ENCODE data around the gene ZFYVE28. TPM values are rescaled to one million over a fixed set of nuclear protein-coding genes. Genes with fewer than 3 reads are reported as not detected.

ZFYVE28 gene
- total RNA-seq, 2 experiments from 2014 or later: 26.2 to 28.0 TPM

- peaks cover 17% of the 10 kb centered on the region for H3K4me1 Mint-ChIP-seq (ENCODE audit: low read depth)
- intact Hi-C loops (cut with DNase I, micrococcal nuclease): no loop called here
- H3K4me1 ChIP-seq (ENCODE audit: insufficient read depth, low read length): peaks cover 13% of the 10 kb centered on the region
- no peak overlapping the region for H3K27ac Mint-ChIP-seq
- no peaks in the 10 kb centered on the region for H3K9me3 ChIP-seq (ENCODE audit: control insufficient read depth in 1 of 2, insufficient read depth in 1 of 2, low read length in 2 of 2)
- H3K9me3 Mint-ChIP-seq: no peaks in the 10 kb centered on the region
- ChIA-PET CTCF (no interaction called here), POLR2A (no interaction called here)
- no peak overlapping the region for H3K4me3 ChIP-seq (ENCODE audit: low read length)
- H3K27ac ChIP-seq (ENCODE audit: low read depth in 1 of 2, low read length in 2 of 2): no peak overlapping the region
- no peak for TF ChIP-seq CTCF (IDR thresholded peaks at IDR 0.05)
- no peaks in the 10 kb centered on the region for H3K27me3 Mint-ChIP-seq
- no peak overlapping the region for H3K4me3 Mint-ChIP-seq
- H3K27me3 ChIP-seq (ENCODE audit: control insufficient read depth in 1 of 2, insufficient read depth in 2 of 2, low read length in 2 of 2): no peaks in the 10 kb centered on the region
- no peaks in the 10 kb centered on the region for H3K36me3 Mint-ChIP-seq (ENCODE audit: low read depth)
- no peak for ATAC-seq (ENCODE audit: poor library complexity)
- peak in 1 of 14 experiments; percentile 9 for DNase-seq
- no peaks in the 10 kb centered on the region for H3K36me3 ChIP-seq (ENCODE audit: insufficient read depth, low read length)
Measured at GRCh38 chr4:2357821-2358745, 60.4 kb downstream of the ZFYVE28 start.

- ATAC-seq (ENCODE audit: poor library complexity) (no peak), DNase-seq (no peak)
- Mint-ChIP-seq H3K27ac (no peak overlapping the region), H3K4me1 (ENCODE audit: low read depth) (peaks cover 9% of the 10 kb centered on the region), H3K9me3 (no peaks in the 10 kb centered on the region), H3K4me3 (no peak overlapping the region), H3K36me3 (ENCODE audit: low read depth) (peaks cover 3% of the 10 kb centered on the region), H3K27me3 (no peaks in the 10 kb centered on the region)
- peaks cover 6% of the 10 kb centered on the region for H3K36me3 ChIP-seq (ENCODE audit: insufficient read depth, low read length)
- no peaks in the 10 kb centered on the region for H3K9me3 ChIP-seq (ENCODE audit: control insufficient read depth in 1 of 2, insufficient read depth in 1 of 2, low read length in 2 of 2)
- ChIA-PET POLR2A (no interaction called here), CTCF (no interaction called here)
- intact Hi-C loops (cut with DNase I, micrococcal nuclease): no loop called here
- no peak overlapping the region for H3K4me3 ChIP-seq (ENCODE audit: low read length)
- TF ChIP-seq CTCF (IDR thresholded peaks at IDR 0.05): no peak
- peaks cover 6% of the 10 kb centered on the region for H3K4me1 ChIP-seq (ENCODE audit: insufficient read depth, low read length)
- H3K27me3 ChIP-seq (ENCODE audit: control insufficient read depth in 1 of 2, insufficient read depth in 2 of 2, low read length in 2 of 2): no peaks in the 10 kb centered on the region
- no peak overlapping the region for H3K27ac ChIP-seq (ENCODE audit: low read depth in 1 of 2, low read length in 2 of 2)
Measured at GRCh38 chr4:2356123-2357069, 62.0 kb downstream of the ZFYVE28 start.

GRCh38 chr4:2354760-2355159 is 63.7 kb downstream of the ZFYVE28 start:
- H3K4me3 Mint-ChIP-seq: no peak overlapping the region
- ATAC-seq (ENCODE audit: poor library complexity) (no peak), DNase-seq (peak in 3 of 14 experiments; percentile 7 to 29 (median 12))
- Histone ChIP-seq H3K9me3 (ENCODE audit: control insufficient read depth in 1 of 2, insufficient read depth in 1 of 2, low read length in 2 of 2) (no peaks in the 10 kb centered on the region), H3K4me3 (ENCODE audit: low read length) (no peak overlapping the region), H3K27ac (ENCODE audit: low read depth in 1 of 2, low read length in 2 of 2) (no peak overlapping the region), H3K27me3 (ENCODE audit: control insufficient read depth in 1 of 2, insufficient read depth in 2 of 2, low read length in 2 of 2) (no peaks in the 10 kb centered on the region), H3K36me3 (ENCODE audit: insufficient read depth, low read length) (peaks cover 6% of the 10 kb centered on the region), H3K4me1 (ENCODE audit: insufficient read depth, low read length) (peaks cover 6% of the 10 kb centered on the region)
- POLR2A ChIA-PET: no interaction called here
- H3K36me3 Mint-ChIP-seq (ENCODE audit: low read depth): peaks cover 5% of the 10 kb centered on the region
- H3K9me3 Mint-ChIP-seq: no peaks in the 10 kb centered on the region
- no peaks in the 10 kb centered on the region for H3K27me3 Mint-ChIP-seq
- H3K4me1 Mint-ChIP-seq (ENCODE audit: low read depth): peaks cover 6% of the 10 kb centered on the region
- no peak for TF ChIP-seq CTCF (IDR thresholded peaks at IDR 0.05)
- CTCF ChIA-PET: interaction anchor here (0.9 to 1.9 kb wide), 5 partner anchors 65 to 135 kb away, joined by 3 to 6 read pairs (median 6); partner anchors contain the start of genes CFAP99 and ZFYVE28
- H3K27ac Mint-ChIP-seq: peak overlapping the region; percentile 40
- intact Hi-C loops (cut with DNase I, micrococcal nuclease): loop anchor here (1.0 to 5.0 kb wide), 3 partner anchors 72 to 134 kb away; no protein-coding TSS in a partner anchor

All from CD4-positive, alpha-beta T cell (primary cell).